OCI-LY3 (cell line): Measurements from ENCODE around the gene AMT.

ENCODE experiments used
- H2AFZ ChIP-seq: fragments of 200-600, 300-600 bp; shearing (Covaris generic); 2 replicates; pipeline ENCODE4 v1.6.0; 2014; ENCODE audit warnings: antibody characterized with exemption, low read depth, low read length
- H3K27ac ChIP-seq: fragments of 200-600, 300-600 bp; sonication (generic); 2 replicates; pipeline ENCODE4 v1.5.1; 2014; ENCODE audit warnings: mild to moderate bottlenecking, low read length, moderate library complexity, mixed read lengths
- H3K27me3 ChIP-seq: fragments of 200-600, 300-600 bp; sonication (generic); 2 replicates; pipeline ENCODE4 v1.6.1; 2014; ENCODE audit warnings: low read depth, low read length, mixed read lengths
- H3K36me3 ChIP-seq: fragments of 200-600, 300-600 bp; sonication (generic); replicated peaks from 2 replicates; pipeline ENCODE3; 2014; ENCODE audit warnings: low read depth, low read length, mixed read lengths
- H3K4me1 ChIP-seq: fragments of 300-600, 200-600 bp; sonication (generic); 2 replicates; pipeline ENCODE4 v1.6.1; 2014; ENCODE audit warnings: low read length, mixed read lengths
- H3K4me2 ChIP-seq: fragments of 200-600, 300-600 bp; sonication (generic); 2 replicates; pipeline ENCODE4 v1.6.1; 2014; ENCODE audit warnings: low read length, mixed read lengths
- H3K4me3 ChIP-seq: fragments of 300-600, 200-600 bp; sonication (generic); 2 replicates; pipeline ENCODE4 v1.5.1; 2014; ENCODE audit warnings: antibody characterized with exemption, mild to moderate bottlenecking, low read length, moderate library complexity
- H3K79me2 ChIP-seq: fragments of 300-600, 200-600 bp; shearing (Covaris generic); 2 replicates; pipeline ENCODE4 v1.6.1; 2014; ENCODE audit warnings: mild to moderate bottlenecking, low read length, mixed read lengths
- H3K9ac ChIP-seq: fragments of 300-600, 200-600 bp; shearing (Covaris generic); 2 replicates; pipeline ENCODE4 v1.6.0; 2014; ENCODE audit warnings: mild to moderate bottlenecking, low read length, moderate library complexity
- H3K9me3 ChIP-seq: fragments of 200-600, 300-600 bp; shearing (Covaris generic); 2 replicates; pipeline ENCODE4 v1.6.1; 2014; ENCODE audit warnings: low read length, mixed read lengths; ENCODE audit not compliant: insufficient read depth
- H4K20me1 ChIP-seq: fragments of 200-600, 300-600 bp; sonication (generic); 2 replicates; pipeline ENCODE4 v1.6.1; 2016; ENCODE audit warnings: low read length, mixed read lengths; ENCODE audit not compliant: insufficient read depth
- CTCF ChIP-seq: fragments of 200-600, 300-600 bp; sonication (generic); IDR thresholded peaks from 2 replicates; pipeline ENCODE4 v1.5.1; 2014; ENCODE audit warnings: antibody characterized with exemption, low read length, low read depth
- EZH2phosphoT487 ChIP-seq: fragments of 200-600 bp; shearing (Covaris generic); IDR thresholded peaks from 2 replicates; pipeline ENCODE4 v1.6.1; 2018; ENCODE audit warnings: antibody characterized with exemption, mixed run types, low read depth

The AMT gene

GRCh38 chr3:49461443-49462171, 39.3 kb upstream of the AMT start:
- Histone ChIP-seq H3K4me3 (no peak overlapping the region), H3K27ac (no peak overlapping the region), H3K27me3 (no peaks in the 10 kb centered on the region), H2AFZ (no peak overlapping the region), H3K4me1 (no peaks in the 10 kb centered on the region), H3K79me2 (no peaks in the 10 kb centered on the region), H3K9me3 (no peaks in the 10 kb centered on the region), H4K20me1 (no peaks in the 10 kb centered on the region), H3K36me3 (no peaks in the 10 kb centered on the region), H3K4me2 (no peak overlapping the region), H3K9ac (no peak overlapping the region)
- TF ChIP-seq EZH2phosphoT487, result no peak
- TF ChIP-seq CTCF, result no peak

- H4K20me1 ChIP-seq, result no peaks in the 10 kb centered on the region
- no peak overlapping the region for H3K4me2 ChIP-seq
- H3K9me3 ChIP-seq, result no peaks in the 10 kb centered on the region
- no peak overlapping the region for H3K27ac ChIP-seq
- TF ChIP-seq CTCF (no peak), EZH2phosphoT487 (no peak)
- no peak overlapping the region for H2AFZ ChIP-seq
- H3K9ac ChIP-seq, result no peak overlapping the region
- no peak overlapping the region for H3K4me3 ChIP-seq
- no peaks in the 10 kb centered on the region for H3K4me1 ChIP-seq
- H3K36me3 ChIP-seq, result no peaks in the 10 kb centered on the region
- no peaks in the 10 kb centered on the region for H3K79me2 ChIP-seq
- no peaks in the 10 kb centered on the region for H3K27me3 ChIP-seq
Observed at GRCh38 chr3:49460956-49461355, 38.7 kb upstream of the AMT start.

GRCh38 chr3:49460188-49460890, 38.1 kb upstream of the AMT start:
- H3K79me2 ChIP-seq, result no peaks in the 10 kb centered on the region
- no peaks in the 10 kb centered on the region for H4K20me1 ChIP-seq
- H2AFZ ChIP-seq, result no peak overlapping the region; the same call in 1 of the 2 replicates
- H3K4me1 ChIP-seq, result no peaks in the 10 kb centered on the region
- no peaks in the 10 kb centered on the region for H3K36me3 ChIP-seq
- no peak overlapping the region for H3K27ac ChIP-seq
- H3K4me3 ChIP-seq, result no peak overlapping the region
- H3K9ac ChIP-seq, result no peak overlapping the region
- no peak overlapping the region for H3K4me2 ChIP-seq
- no peaks in the 10 kb centered on the region for H3K27me3 ChIP-seq
- no peaks in the 10 kb centered on the region for H3K9me3 ChIP-seq
- TF ChIP-seq EZH2phosphoT487 (no peak), CTCF (no peak)

GRCh38 chr3:49456466-49456865, 34.2 kb upstream of the AMT start:
- no peaks in the 10 kb centered on the region for H3K27me3 ChIP-seq
- no peaks in the 10 kb centered on the region for H4K20me1 ChIP-seq
- TF ChIP-seq EZH2phosphoT487 (no peak), CTCF (no peak)
- H3K4me1 ChIP-seq, result no peaks in the 10 kb centered on the region
- H3K9ac ChIP-seq, result no peak overlapping the region
- no peaks in the 10 kb centered on the region for H3K79me2 ChIP-seq
- H3K27ac ChIP-seq, result no peak overlapping the region
- no peaks in the 10 kb centered on the region for H3K36me3 ChIP-seq
- no peaks in the 10 kb centered on the region for H3K9me3 ChIP-seq
- H3K4me3 ChIP-seq, result no peak overlapping the region
- no peak overlapping the region for H2AFZ ChIP-seq
- no peak overlapping the region for H3K4me2 ChIP-seq
